Cerebellar cortex (tissue), 1 donor: ENCODE data around the gene SRBD1.
A peak's percentile ranks its signal among the peaks of the same experiment; 100 is the strongest.

ENCODE experiments used
- DNase-seq: peaks from one replicate; pipeline ENCODE4 v3.0.0-alpha.2; 2015; ENCODE audit warnings: low spot score

The SRBD1 gene

GRCh38 chr2:45631955-45632354 is 20.9 kb upstream of the SRBD1 start:
- DNase-seq, result no peak

GRCh38 chr2:45631319-45631718 is 20.3 kb upstream of the SRBD1 start:
- no peak for DNase-seq

- no peak for DNase-seq
These were observed 18.9 kb upstream of the SRBD1 start for GRCh38 chr2:45629971-45630370.

- no peak for DNase-seq
These were observed 16.8 kb upstream of the SRBD1 start for GRCh38 chr2:45627911-45628310.

DNA sequence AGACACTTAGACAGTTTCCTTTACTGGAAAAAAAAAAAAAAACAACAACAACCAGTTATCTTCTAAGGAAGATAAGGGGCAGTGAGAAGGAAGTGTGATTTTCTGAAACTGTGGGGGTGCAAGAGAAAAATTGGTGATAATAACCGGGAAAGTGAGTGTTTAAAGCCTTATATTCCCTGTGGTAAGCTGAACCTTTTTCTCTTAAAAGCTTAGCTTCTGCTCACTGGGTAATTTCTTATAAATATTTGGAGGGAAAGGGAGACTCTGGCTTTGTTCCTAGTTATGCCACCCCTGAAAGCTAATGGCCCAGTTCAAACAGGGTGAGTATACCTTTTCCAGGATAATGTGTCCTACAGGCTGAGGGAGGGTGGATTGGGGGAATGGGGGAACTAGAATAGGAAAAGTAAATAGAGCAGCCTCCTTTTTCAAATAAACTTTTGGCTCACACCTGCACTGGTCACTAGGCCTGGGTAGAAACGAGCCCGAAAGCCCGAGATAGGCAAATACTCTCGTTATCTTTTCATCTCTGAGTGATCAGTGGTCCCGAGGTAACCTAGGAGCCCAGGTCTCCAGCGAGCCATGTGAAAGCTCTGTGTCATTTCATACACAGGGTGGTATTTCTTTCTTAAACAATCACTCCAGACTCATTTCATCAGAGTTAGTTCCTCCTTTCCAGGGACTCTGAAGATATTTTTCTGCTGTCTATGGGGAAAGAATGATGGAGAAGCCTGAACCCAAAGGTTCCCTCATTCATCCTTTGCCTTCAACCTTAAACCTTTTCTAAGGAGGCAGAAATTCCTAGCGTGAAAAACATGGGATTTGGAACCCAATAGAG is 15.5 kb upstream of the SRBD1 start:
- no peak for DNase-seq

DNA sequence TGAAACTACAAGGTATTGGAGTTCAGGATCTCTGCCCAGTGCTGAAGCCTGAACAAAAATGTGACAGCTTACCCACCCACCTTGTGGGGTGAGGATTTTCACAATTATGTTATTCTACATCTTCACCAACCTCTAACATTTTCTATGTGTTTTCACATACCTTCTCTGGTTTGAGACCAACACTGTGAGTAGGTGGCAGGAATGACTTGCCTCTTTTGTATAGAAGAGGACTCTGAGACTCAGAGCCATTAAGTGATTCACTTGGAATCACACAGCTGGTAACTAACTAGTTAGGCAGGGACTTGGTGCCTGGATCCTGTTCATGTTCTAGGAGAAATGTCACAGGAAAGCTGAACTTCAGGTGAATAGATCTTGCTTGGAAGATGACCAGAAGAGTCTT is 14.8 kb upstream of the SRBD1 start:
- DNase-seq, result no peak

DNA sequence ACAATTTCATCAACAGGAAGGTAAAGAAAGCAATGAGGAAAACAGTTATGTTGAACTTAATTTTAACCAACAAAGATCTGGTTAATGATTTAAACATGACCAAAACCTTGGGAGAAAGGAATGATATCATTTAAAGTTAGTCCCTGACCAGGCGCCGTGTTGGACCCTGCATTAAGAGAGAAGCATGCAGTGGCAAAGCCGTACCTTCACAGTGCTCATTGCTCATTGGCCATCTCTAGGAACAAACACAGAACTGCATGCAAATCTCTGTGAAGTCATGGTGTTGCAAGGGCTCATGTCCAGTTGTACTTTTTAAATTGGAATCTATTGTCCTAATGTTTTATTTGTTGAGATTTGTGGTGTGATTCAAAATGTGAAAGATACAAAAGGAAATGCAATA is 12.0 kb upstream of the SRBD1 start:
- no peak for DNase-seq

DNA sequence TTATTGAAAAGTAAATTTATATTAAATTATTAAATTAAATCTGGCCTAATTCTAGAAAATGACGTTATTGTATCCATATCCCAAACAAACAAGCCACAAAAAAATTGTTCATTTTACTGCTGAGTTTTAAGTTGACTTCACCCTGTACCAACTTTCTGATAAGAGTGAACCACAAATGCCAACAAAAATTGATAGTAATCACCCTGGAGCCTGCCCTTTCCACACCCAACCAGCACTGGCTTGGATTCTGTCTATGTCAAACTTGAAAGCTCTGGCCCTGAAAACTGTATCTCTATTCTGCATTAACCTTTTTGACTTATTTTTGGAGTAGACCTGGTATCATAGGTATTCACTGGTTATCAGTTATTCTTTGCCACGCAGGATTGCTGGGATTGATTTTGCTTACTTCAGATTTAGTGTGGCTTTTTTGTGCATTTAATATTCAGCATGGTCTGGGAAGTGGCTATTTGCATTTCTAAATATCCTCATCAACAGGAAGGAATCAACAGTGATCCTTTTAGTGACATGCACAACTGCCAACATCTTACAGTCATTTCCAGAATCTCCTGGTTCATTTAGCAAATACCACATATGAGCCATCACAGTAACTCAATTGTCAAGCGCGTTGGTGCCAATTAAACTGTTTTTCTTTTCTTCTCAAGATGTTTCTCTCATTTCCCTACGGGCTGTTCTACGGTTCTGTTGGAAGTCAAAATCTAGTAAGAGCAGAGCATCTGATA is 11.4 kb upstream of the SRBD1 start:
- DNase-seq, result no peak

DNA sequence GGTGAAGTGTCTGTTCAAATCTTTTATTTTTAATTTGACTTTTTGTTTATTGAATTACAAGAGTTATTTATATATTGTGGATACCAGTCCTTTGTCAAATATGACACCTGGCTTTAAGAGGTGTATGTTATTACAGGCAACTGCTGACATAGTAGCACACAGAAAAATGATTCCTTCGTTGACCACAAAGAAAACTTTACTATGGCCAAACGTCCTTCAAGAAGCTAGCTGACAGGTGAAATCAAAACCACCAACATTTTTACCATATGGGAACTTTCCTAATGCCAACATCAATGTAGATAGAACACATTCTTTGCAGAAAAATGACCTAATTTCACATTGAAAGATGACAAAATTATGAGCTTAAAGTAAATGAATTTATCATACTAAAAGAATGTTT is 6.4 kb upstream of the SRBD1 start:
- no peak for DNase-seq

GRCh38 chr2:45616658-45617411 is 5.8 kb upstream of the SRBD1 start:
- no peak for DNase-seq

GRCh38 chr2:45614871-45615415 is 3.9 kb upstream of the SRBD1 start:
- DNase-seq, result no peak

GRCh38 chr2:45614330-45614729 is 3.3 kb upstream of the SRBD1 start:
- no peak for DNase-seq

GRCh38 chr2:45612731-45613130 is 1.7 kb upstream of the SRBD1 start:
- DNase-seq, result no peak

DNA sequence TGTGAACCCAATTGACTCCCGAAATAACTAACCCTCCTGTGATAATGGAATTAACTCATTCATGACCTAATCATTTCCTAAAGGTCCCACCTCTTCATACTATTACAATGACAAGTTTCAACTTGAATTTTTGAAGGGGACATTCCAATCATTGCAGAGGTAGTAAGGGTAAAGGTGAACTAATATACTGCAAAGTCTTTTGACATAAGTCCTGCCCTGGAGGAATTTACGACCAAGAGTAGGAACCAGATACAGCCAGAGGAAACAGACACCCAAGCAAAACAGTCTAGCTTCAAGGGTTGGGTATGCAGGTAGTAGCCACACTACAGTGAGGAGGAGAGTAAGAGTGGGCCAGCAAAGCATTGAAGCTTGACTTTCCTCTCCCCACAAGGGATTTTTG is 1.2 kb upstream of the SRBD1 start:
- peak; percentile 36 for DNase-seq

- DNase-seq, result peak; percentile 89
These were observed 617 bp downstream of the SRBD1 start for GRCh38 chr2:45610281-45611019.

- DNase-seq, result peak; percentile 50
These were observed 3.4 kb downstream of the SRBD1 start for GRCh38 chr2:45607701-45608100.

- no peak for DNase-seq
These were observed 4.3 kb downstream of the SRBD1 start for GRCh38 chr2:45606796-45607195.

GRCh38 chr2:45605116-45605515 is 6.0 kb downstream of the SRBD1 start:
- DNase-seq, result no peak

- DNase-seq, result no peak
These were observed 8.4 kb downstream of the SRBD1 start for GRCh38 chr2:45602624-45603023.

- DNase-seq, result no peak
These were observed 12.5 kb downstream of the SRBD1 start for GRCh38 chr2:45598545-45598944.

GRCh38 chr2:45596761-45597160 is 14.3 kb downstream of the SRBD1 start:
- no peak for DNase-seq
